Keratinocyte (primary cell): Measurements from ENCODE around the gene ECHDC1. TPM values are rescaled to one million over a fixed set of nuclear protein-coding genes. Genes with fewer than 3 reads are reported as not detected.

Experiments
- DNase-seq: peaks from one replicate; pipeline ENCODE4 v3.0.0-alpha.2; 2011; ENCODE audit warnings: low read depth, missing footprints, low spot score
- FAIRE-seq: peaks from 2 replicates; lab custom pipeline; 2011; peaks lifted over from hg19 to GRCh38; lab: Jason Lieb, UNC
- H2AFZ ChIP-seq: 2 replicates; pipeline ENCODE4 v1.6.0; 2012; ENCODE audit warnings: low read length, control low read depth, inconsistent platforms; ENCODE audit not compliant: control insufficient read depth
- H3K27ac ChIP-seq: 2 replicates; pipeline ENCODE4 v1.5.1; 2011; ENCODE audit warnings: low read length; ENCODE audit not compliant: control insufficient read depth, insufficient read depth
- H3K27me3 ChIP-seq: 3 replicates; pipeline ENCODE4 v1.6.0; 2011; ENCODE audit warnings: low read length; ENCODE audit not compliant: control insufficient read depth, insufficient read depth; ENCODE audit errors: extremely low read depth
- H3K36me3 ChIP-seq, 2 experiments: 2 replicates in 1 of 2; 3 replicates in 1 of 2; pipeline ENCODE4 v1.5.1; 2011; ENCODE audit warnings: low read length in 2 of 2, mild to moderate bottlenecking in 1 of 2; ENCODE audit not compliant: control insufficient read depth in 2 of 2, insufficient read depth in 2 of 2; ENCODE audit errors: extremely low read depth in 1 of 2
- H3K4me1 ChIP-seq: 3 replicates; pipeline ENCODE4 v1.5.1; 2011; ENCODE audit warnings: low read length; ENCODE audit not compliant: control insufficient read depth, insufficient read depth; ENCODE audit errors: extremely low read depth
- H3K4me2 ChIP-seq: 3 replicates; pipeline ENCODE4 v1.6.0; 2011; ENCODE audit warnings: low read depth, low read length; ENCODE audit not compliant: control insufficient read depth, insufficient read depth; ENCODE audit errors: extremely low read depth
- H3K4me3 ChIP-seq, 3 experiments: fragments of 200-600 bp in 1 of 3; sonication (generic) in 1 of 3; 2 replicates in 2 of 3; 3 replicates in 1 of 3; pipeline ENCODE4 v1.5.1; 2011 to 2016; ENCODE audit warnings: low read length in 3 of 3, mild to moderate bottlenecking in 3 of 3, control low read depth in 2 of 3, inconsistent platforms in 1 of 3, low read depth in 1 of 3, mixed read lengths in 1 of 3, mixed run types in 1 of 3, moderate library complexity in 1 of 3; ENCODE audit not compliant: control insufficient read depth in 2 of 3, insufficient read depth in 2 of 3; ENCODE audit errors: extremely low read depth in 1 of 3
- H3K79me2 ChIP-seq: 2 replicates; pipeline ENCODE4 v1.6.0; 2012; ENCODE audit warnings: low read length; ENCODE audit not compliant: control insufficient read depth, insufficient read depth
- H3K9ac ChIP-seq: 3 replicates; pipeline ENCODE4 v1.6.0; 2011; ENCODE audit warnings: low read length; ENCODE audit not compliant: control insufficient read depth, insufficient read depth; ENCODE audit errors: extremely low read depth
- H3K9me1 ChIP-seq: 3 replicates; pipeline ENCODE4 v1.6.0; 2011; ENCODE audit warnings: low read length; ENCODE audit not compliant: control insufficient read depth, insufficient read depth; ENCODE audit errors: extremely low read depth
- H3K9me3 ChIP-seq: 2 replicates; pipeline ENCODE4 v1.5.1; 2012; ENCODE audit warnings: low read depth, low read length; ENCODE audit not compliant: control insufficient read depth
- H4K20me1 ChIP-seq: 3 replicates; pipeline ENCODE4 v1.6.0; 2011; ENCODE audit warnings: low read length; ENCODE audit not compliant: control insufficient read depth, insufficient read depth; ENCODE audit errors: extremely low read depth
- EZH2 ChIP-seq: IDR thresholded peaks from one replicate; pipeline ENCODE4 v1.6.1; 2012; ENCODE audit warnings: inconsistent platforms, mild to moderate bottlenecking, low read length, moderate library complexity
- dilution Hi-C: fragments of 300-500 bp; cut with MboI; formaldehyde crosslinking; loops from one replicate; pipeline ENCODE4 v1.7.0; 2020; ENCODE audit warnings: low sequenced_read_pairs; ENCODE audit not compliant: extremely low pct_ligation_motif_present
- polyA plus RNA-seq, 5 experiments: library from polyadenylated mRNA; depleted of rRNA in 3 of 5; stranded (reverse) in 3 of 5; stranded (forward) in 1 of 5; unstranded in 1 of 5; fragments of >200 nt; gene quantifications; 1 replicate in 1 of 5; 2 replicates in 3 of 5; 3 replicates in 1 of 5; pipeline versions ENCODE4 v1.2.1 to v1.2.3, GENCODE V29; 2011 to 2012; ENCODE audit warnings: missing spikeins in 2 of 5, low read depth in 1 of 5, low replicate concordance in 1 of 5
- TF ChIP-seq, protein P1 (sequence below), 3 experiments: IDR thresholded peaks in 1 of 3; conservative IDR thresholded peaks in 1 of 3; optimal IDR thresholded peaks in 1 of 3; 2 replicates in 2 of 3; 3 replicates in 1 of 3; pipeline versions ENCODE3 to v1.5.1; 2011; ENCODE audit warnings: low read length in 3 of 3, mild to moderate bottlenecking in 3 of 3, moderate library complexity in 2 of 3, control low read depth in 1 of 3, inconsistent platforms in 1 of 3; ENCODE audit not compliant: insufficient read depth in 2 of 3; ENCODE audit errors: extremely low read depth in 1 of 3

The ECHDC1 gene
- polyA plus RNA-seq, 1 donor (not counting 4 experiments of a cell fraction or from before 2014, with no cell fraction given), result 56.9 TPM

DNA sequence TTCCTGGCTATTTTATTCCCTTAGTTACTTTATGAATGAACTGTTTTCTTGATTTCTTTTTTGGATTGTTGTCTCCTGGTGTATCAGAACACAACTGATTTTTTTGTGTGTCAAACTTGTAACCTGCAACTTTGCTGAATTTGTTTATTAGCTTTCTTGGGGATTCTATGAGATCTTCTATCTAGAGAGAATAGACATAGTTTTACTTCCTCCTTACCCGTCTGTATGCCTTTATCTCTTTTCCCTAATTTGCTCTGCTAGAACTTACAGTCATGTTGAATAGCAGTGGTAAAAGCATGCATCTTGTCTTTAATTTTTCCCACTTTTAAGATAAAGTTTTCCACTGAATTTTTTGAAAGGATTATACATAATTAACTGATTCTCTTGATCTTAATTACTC is 63.6 kb downstream of the ECHDC1 start:
- no peaks in the 10 kb centered on the region for H3K9me1 ChIP-seq
- no peak overlapping the region for H3K9ac ChIP-seq
- dilution Hi-C loops, result no loop called here
- TF ChIP-seq, protein P1, sequence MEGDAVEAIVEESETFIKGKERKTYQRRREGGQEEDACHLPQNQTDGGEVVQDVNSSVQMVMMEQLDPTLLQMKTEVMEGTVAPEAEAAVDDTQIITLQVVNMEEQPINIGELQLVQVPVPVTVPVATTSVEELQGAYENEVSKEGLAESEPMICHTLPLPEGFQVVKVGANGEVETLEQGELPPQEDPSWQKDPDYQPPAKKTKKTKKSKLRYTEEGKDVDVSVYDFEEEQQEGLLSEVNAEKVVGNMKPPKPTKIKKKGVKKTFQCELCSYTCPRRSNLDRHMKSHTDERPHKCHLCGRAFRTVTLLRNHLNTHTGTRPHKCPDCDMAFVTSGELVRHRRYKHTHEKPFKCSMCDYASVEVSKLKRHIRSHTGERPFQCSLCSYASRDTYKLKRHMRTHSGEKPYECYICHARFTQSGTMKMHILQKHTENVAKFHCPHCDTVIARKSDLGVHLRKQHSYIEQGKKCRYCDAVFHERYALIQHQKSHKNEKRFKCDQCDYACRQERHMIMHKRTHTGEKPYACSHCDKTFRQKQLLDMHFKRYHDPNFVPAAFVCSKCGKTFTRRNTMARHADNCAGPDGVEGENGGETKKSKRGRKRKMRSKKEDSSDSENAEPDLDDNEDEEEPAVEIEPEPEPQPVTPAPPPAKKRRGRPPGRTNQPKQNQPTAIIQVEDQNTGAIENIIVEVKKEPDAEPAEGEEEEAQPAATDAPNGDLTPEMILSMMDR (optimal IDR thresholded peaks at IDR 0.05 in 1 of 3, IDR thresholded peaks at IDR 0.05 in 1 of 3, conservative IDR thresholded peaks at IDR 0.05 in 1 of 3; ENCODE audit: extremely low read depth in 1 of 3, insufficient read depth in 2 of 3, low read length in 3 of 3), result no peak
- TF ChIP-seq EZH2, result no peak
- FAIRE-seq, result no peak
- H4K20me1 ChIP-seq, result no peaks in the 10 kb centered on the region
- H3K4me1 ChIP-seq, result no peaks in the 10 kb centered on the region
- H3K4me2 ChIP-seq, result no peak overlapping the region
- peaks cover 4% of the 10 kb centered on the region for H3K79me2 ChIP-seq
- H2AFZ ChIP-seq, result no peak overlapping the region
- no peak overlapping the region for H3K4me3 ChIP-seq
- no peaks in the 10 kb centered on the region for H3K36me3 ChIP-seq
- H3K9me3 ChIP-seq, result no peaks in the 10 kb centered on the region
- no peak for DNase-seq
- H3K27me3 ChIP-seq, result no peaks in the 10 kb centered on the region
- no peak overlapping the region for H3K27ac ChIP-seq

- H3K9me3 ChIP-seq, result no peaks in the 10 kb centered on the region
- no peaks in the 10 kb centered on the region for H3K27me3 ChIP-seq
- H3K4me3 ChIP-seq, result no peak overlapping the region
- H2AFZ ChIP-seq, result no peak overlapping the region
- H3K27ac ChIP-seq, result no peak overlapping the region
- no peak overlapping the region for H3K4me2 ChIP-seq
- dilution Hi-C loops, result no loop called here
- H3K4me1 ChIP-seq, result no peaks in the 10 kb centered on the region
- H4K20me1 ChIP-seq, result no peaks in the 10 kb centered on the region
- TF ChIP-seq, protein P1 (optimal IDR thresholded peaks at IDR 0.05 in 1 of 3, IDR thresholded peaks at IDR 0.05 in 1 of 3, conservative IDR thresholded peaks at IDR 0.05 in 1 of 3; ENCODE audit: extremely low read depth in 1 of 3, insufficient read depth in 2 of 3, low read length in 3 of 3), result no peak
- TF ChIP-seq EZH2, result no peak
- no peak overlapping the region for H3K9ac ChIP-seq
- no peak for FAIRE-seq
- DNase-seq, result no peak
- H3K36me3 ChIP-seq, result no peaks in the 10 kb centered on the region
- H3K9me1 ChIP-seq, result no peaks in the 10 kb centered on the region
- peaks cover 7% of the 10 kb centered on the region for H3K79me2 ChIP-seq
Observed at GRCh38 chr6:127277878-127278843, 65.2 kb downstream of the ECHDC1 start.
